Calu3 (cell line): ENCODE measurements around the gene TACSTD2. TPM values are rescaled to one million over a fixed set of nuclear protein-coding genes. Genes with fewer than 3 reads are reported as not detected.
A peak's percentile ranks its signal among the peaks of the same experiment; 100 is the strongest.
"Not testable (repeated sequence)": the region's sequence is repeated elsewhere in the genome, so short reads cannot be mapped to it uniquely, and the experiment has no call there.

Experiments used
- Bru-seq: library from RNA; stranded (reverse); fragments of 400-500 nt; gene quantifications from one replicate; lab custom pipeline; 2021; lab: Mats Ljungman, UMichigan
- BruChase-seq, 2 experiments: library from RNA; stranded (reverse); fragments of 400-500 nt; gene quantifications; one replicate each; lab custom pipeline; 2021; lab: Mats Ljungman, UMichigan
- BruUV-seq: library from RNA; stranded (reverse); fragments of 400-500 nt; replicated peaks from 2 replicates; lab custom pipeline; 2021; lab: Mats Ljungman, UMichigan
- CTCF ChIA-PET: fragments of 300-600 bp; sonication (Branson Sonifier 250); formaldehyde crosslinking; loops from one replicate; lab custom pipeline; 2022; ENCODE audit warnings: antibody characterized with exemption; lab: Charles Lee
- DNase-seq: peaks from one replicate; pipeline ENCODE4 v3.0.0; 2022
- H3K27ac Mint-ChIP-seq: one replicate; pipeline ENCODE4 v1.8.0; 2022; ENCODE audit warnings: mixed read lengths; ENCODE audit not compliant: unreplicated experiment
- H3K27me3 Mint-ChIP-seq: one replicate; pipeline ENCODE4 v1.8.0; 2022; ENCODE audit warnings: mixed read lengths; ENCODE audit not compliant: unreplicated experiment
- H3K36me3 Mint-ChIP-seq: one replicate; pipeline ENCODE4 v1.8.0; 2022; ENCODE audit warnings: mild to moderate bottlenecking, moderate library complexity, mixed read lengths; ENCODE audit not compliant: insufficient read depth, unreplicated experiment
- H3K4me1 Mint-ChIP-seq: one replicate; pipeline ENCODE4 v1.8.0; 2022; ENCODE audit warnings: mild to moderate bottlenecking, low read depth, mixed read lengths; ENCODE audit not compliant: unreplicated experiment
- H3K4me3 Mint-ChIP-seq: one replicate; pipeline ENCODE4 v1.8.0; 2022; ENCODE audit warnings: mild to moderate bottlenecking, low read depth, moderate library complexity, mixed read lengths; ENCODE audit not compliant: unreplicated experiment
- H3K9me3 Mint-ChIP-seq: one replicate; pipeline ENCODE4 v1.8.0; 2022; ENCODE audit warnings: low read depth, mixed read lengths; ENCODE audit not compliant: unreplicated experiment
- CTCF ChIP-seq: fragments of 200-600 bp; IDR thresholded peaks from one replicate; pipeline ENCODE4 v1.8.0; 2022; ENCODE audit warnings: antibody characterized with exemption; ENCODE audit not compliant: unreplicated experiment
- intact Hi-C: fragments of 100-400 bp; cut with micrococcal nuclease; formaldehyde crosslinking; loops from one replicate; pipeline ENCODE4 v1.10.0; 2022; ENCODE audit not compliant: unreplicated experiment
- long read RNA-seq: library from polyadenylated mRNA; stranded (forward); transcript quantifications from one replicate; pipeline ENCODE4 v2.0.0, GENCODE V29; 2022
- total RNA-seq: library from RNA; stranded (reverse); gene quantifications from 2 replicates; pipeline ENCODE4 v1.2.3, GENCODE V29; 2022

The TACSTD2 gene, protein sequence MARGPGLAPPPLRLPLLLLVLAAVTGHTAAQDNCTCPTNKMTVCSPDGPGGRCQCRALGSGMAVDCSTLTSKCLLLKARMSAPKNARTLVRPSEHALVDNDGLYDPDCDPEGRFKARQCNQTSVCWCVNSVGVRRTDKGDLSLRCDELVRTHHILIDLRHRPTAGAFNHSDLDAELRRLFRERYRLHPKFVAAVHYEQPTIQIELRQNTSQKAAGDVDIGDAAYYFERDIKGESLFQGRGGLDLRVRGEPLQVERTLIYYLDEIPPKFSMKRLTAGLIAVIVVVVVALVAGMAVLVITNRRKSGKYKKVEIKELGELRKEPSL
- total RNA-seq (293 TPM in 2 replicates), Bru-seq, nascent RNA (percentile 97 among the genes with signal in this experiment), BruChase-seq, experiment 1, labeled RNA remaining after a 6-hour chase (percentile 100 among the genes with signal in this experiment), BruChase-seq, experiment 2, labeled RNA remaining after a 2-hour chase (percentile 100 among the genes with signal in this experiment)
- long read RNA-seq, transcript TACSTD2-201 (1 exons, 2,351 nt) = major isoform, 867 of 867 reads
- long read RNA-seq, partial matches to known transcripts = 0 of 867 reads
- long read RNA-seq, other reads (novel, unspliced or antisense) = 0 of 867 reads

DNA sequence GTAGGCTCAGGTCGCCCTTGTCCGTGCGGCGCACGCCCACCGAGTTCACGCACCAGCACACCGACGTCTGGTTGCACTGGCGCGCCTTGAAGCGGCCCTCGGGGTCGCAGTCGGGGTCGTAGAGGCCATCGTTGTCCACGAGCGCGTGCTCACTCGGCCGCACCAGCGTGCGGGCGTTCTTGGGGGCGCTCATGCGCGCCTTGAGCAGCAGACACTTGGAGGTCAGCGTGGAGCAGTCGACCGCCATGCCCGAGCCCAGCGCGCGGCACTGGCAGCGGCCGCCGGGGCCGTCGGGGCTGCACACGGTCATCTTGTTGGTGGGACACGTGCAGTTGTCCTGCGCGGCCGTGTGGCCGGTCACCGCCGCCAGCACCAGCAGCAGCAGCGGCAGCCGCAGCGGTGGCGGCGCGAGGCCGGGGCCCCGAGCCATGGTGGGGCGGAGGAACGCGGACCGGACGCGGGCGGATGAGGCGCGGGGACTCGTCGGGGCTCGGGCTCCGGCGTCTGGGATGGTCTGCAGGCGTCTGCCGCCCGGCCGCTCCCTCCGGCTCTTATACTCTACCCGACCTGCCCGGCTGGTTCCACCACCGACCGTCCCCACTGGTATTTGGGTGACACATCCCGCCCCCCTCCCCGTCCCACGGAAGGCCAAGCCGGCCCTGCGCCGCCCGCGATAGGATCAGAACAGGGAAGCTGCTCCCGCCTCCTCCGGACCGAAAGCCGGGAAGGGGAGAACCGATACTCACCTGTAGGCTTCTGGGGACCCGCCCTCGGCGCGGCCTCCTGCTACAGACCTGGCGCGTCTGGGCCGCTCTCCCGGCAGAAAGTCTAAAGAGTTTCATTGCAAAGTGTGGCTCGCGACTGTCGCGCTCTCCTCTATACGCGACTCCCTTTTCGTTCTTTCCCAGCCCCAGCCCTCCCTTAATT lies at the start of gene TACSTD2:
TACSTD2 (minus strand) TSS at position 526 of the 927 bp plus-strand sequence; CDS start at position 430, 96 bp downstream.
- peaks cover 63% of the 10 kb centered on the region for H3K36me3 Mint-ChIP-seq

GRCh38 chr1:58626293-58626692 lies 49.2 kb upstream of the TACSTD2 start:
- Mint-ChIP-seq H3K36me3 (no peaks in the 10 kb centered on the region), H3K9me3 (no peaks in the 10 kb centered on the region), H3K4me1 (peaks cover 10% of the 10 kb centered on the region), H3K4me3 (no peak overlapping the region), H3K27me3 (no peaks in the 10 kb centered on the region), H3K27ac (no peak overlapping the region)
- TF ChIP-seq CTCF = no peak
- DNase-seq = no peak
- intact Hi-C loops = no loop called here
- no TSS peak for BruUV-seq
- CTCF ChIA-PET = no interaction called here

More for the DNA sequence above, at the start of gene TACSTD2:
- Mint-ChIP-seq H3K4me1 (peaks cover 50% of the 10 kb centered on the region), H3K27me3 (no peaks in the 10 kb centered on the region), H3K4me3 (peak within 1 kb of the TSS; percentile 100), H3K9me3 (no peaks in the 10 kb centered on the region), H3K27ac (peak within 1 kb of the TSS; percentile 97)
- intact Hi-C loops = loop anchor here (1.0 kb wide), 2 partner anchors 44 to 75 kb away; no protein-coding TSS in a partner anchor
- TF ChIP-seq CTCF = no peak
- peak; percentile 92 for DNase-seq
- CTCF ChIA-PET = interaction anchor here (0.6 to 1.3 kb wide), 2 partner anchors 41 to 76 kb away, joined by 4 to 7 read pairs; no protein-coding TSS in a partner anchor
- no TSS peak for BruUV-seq

DNA sequence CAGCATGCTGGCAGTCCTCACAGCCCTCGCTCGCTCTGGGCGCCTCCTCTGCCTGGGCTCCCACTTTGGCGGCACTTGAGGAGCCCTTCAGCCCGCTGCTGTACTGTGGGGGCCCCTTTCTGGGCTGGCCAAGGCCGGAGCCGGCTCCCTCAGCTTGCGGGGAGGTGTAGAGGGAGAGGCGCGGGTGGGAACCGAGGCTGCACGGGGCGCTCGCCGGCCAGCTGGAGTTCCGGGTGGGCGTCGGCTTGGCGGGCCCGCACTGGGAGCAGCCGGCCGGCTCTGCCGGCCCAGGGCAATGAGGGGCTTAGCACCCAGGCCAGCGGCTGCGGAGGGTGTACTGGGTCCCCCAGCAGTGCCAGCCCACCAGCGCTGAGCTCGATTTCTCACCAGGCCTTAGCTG lies 46.2 kb upstream of the TACSTD2 start:
- BruUV-seq, H3K4me3 Mint-ChIP-seq, H3K36me3 Mint-ChIP-seq, H3K27me3 Mint-ChIP-seq, intact Hi-C loops, DNase-seq, H3K9me3 Mint-ChIP-seq, H3K27ac Mint-ChIP-seq, CTCF ChIA-PET: not testable (repeated sequence)
- H3K4me1 Mint-ChIP-seq = peaks cover 38% of the 10 kb centered on the region

GRCh38 chr1:58622571-58622970 lies 45.5 kb upstream of the TACSTD2 start:
- no peaks in the 10 kb centered on the region for H3K27me3 Mint-ChIP-seq
- CTCF ChIA-PET = interaction anchor here (0.7 kb wide), 2 partner anchors 13 to 785 kb away, joined by 3 read pairs; no protein-coding TSS in a partner anchor
- H3K9me3 Mint-ChIP-seq = no peaks in the 10 kb centered on the region
- H3K27ac Mint-ChIP-seq = no peak overlapping the region
- no peak for TF ChIP-seq CTCF
- intact Hi-C loops = no loop called here
- BruUV-seq = no TSS peak
- peaks cover 4% of the 10 kb centered on the region for H3K36me3 Mint-ChIP-seq
- peaks cover 45% of the 10 kb centered on the region for H3K4me1 Mint-ChIP-seq
- no peak overlapping the region for H3K4me3 Mint-ChIP-seq
- no peak for DNase-seq
